ENCODE measurements around the gene PPP1R2. TPM values are rescaled to one million over a fixed set of nuclear protein-coding genes. Genes with fewer than 3 reads are reported as not detected.

The PPP1R2 gene
- total and polyA plus RNA-seq, 2 of the 13 experiments (the other 11 are each of a cell fraction or from before 2014, with no cell fraction given): 36.5 to 86.5 TPM

GRCh38 chr3:195548501-195548900, 5.4 kb upstream of the PPP1R2 start (continued):
- TF ChIP-seq POGK (CRISPR knock-in tag; conservative IDR thresholded peaks at IDR 0.05) (no peak), ZNF383 (CRISPR knock-in tag; IDR thresholded peaks at IDR 0.05; ENCODE audit: borderline replicate concordance) (no peak), ZNF615 (CRISPR knock-in tag; IDR thresholded peaks at IDR 0.05; ENCODE audit: borderline replicate concordance) (no peak), RXRB (CRISPR knock-in tag; IDR thresholded peaks at IDR 0.05; ENCODE audit: borderline replicate concordance) (peak; percentile 56), TSC22D2 (CRISPR knock-in tag; IDR thresholded peaks at IDR 0.05; ENCODE audit: borderline replicate concordance) (no peak), PRDM15 (CRISPR knock-in tag; IDR thresholded peaks at IDR 0.05) (0 out of 2 replicates have a peak, but pooled peaks have one; percentile 30), ATF1 (CRISPR knock-in tag; IDR thresholded peaks at IDR 0.05) (no peak), MIXL1 (CRISPR knock-in tag; IDR thresholded peaks at IDR 0.05) (no peak), TRIM24 (CRISPR knock-in tag; IDR thresholded peaks at IDR 0.05) (no peak), NFRKB (IDR thresholded peaks at IDR 0.05) (no peak), RFX1 (IDR thresholded peaks at IDR 0.05) (no peak), ARNT (IDR thresholded peaks at IDR 0.05) (no peak), SMAD3 (CRISPR knock-in tag; IDR thresholded peaks at IDR 0.05) (no peak), ZNF235 (CRISPR knock-in tag; IDR thresholded peaks at IDR 0.05; ENCODE audit: borderline replicate concordance) (no peak), ZNF333 (CRISPR knock-in tag; IDR thresholded peaks at IDR 0.05; ENCODE audit: borderline replicate concordance) (no peak), GATA4 (IDR thresholded peaks at IDR 0.05; ENCODE audit: borderline replicate concordance, low read depth) (peak; percentile 87; the same call in 1 of the 2 replicates), NR2F1 (CRISPR knock-in tag; IDR thresholded peaks at IDR 0.05) (no peak), MYC (CRISPR knock-in tag; IDR thresholded peaks at IDR 0.05; ENCODE audit: borderline replicate concordance) (no peak), SP5 (CRISPR knock-in tag; IDR thresholded peaks at IDR 0.05; ENCODE audit: borderline replicate concordance, low read depth) (peak; percentile 36; the same call in 1 of the 2 replicates), BRF2 (CRISPR knock-in tag; IDR thresholded peaks at IDR 0.05) (no peak), ZNF3 (CRISPR knock-in tag; IDR thresholded peaks at IDR 0.05) (no peak), HOMEZ (CRISPR knock-in tag; IDR thresholded peaks at IDR 0.05; ENCODE audit: low read depth) (no peak), HOXD1 (CRISPR knock-in tag; IDR thresholded peaks at IDR 0.05) (no peak), SAFB2 (CRISPR knock-in tag; IDR thresholded peaks at IDR 0.05; ENCODE audit: borderline replicate concordance, low read depth) (no peak), ZNF546 (CRISPR knock-in tag; conservative IDR thresholded peaks at IDR 0.05) (no peak)
